ENCODE data around the gene BMAL1. TPM values are rescaled to one million over a fixed set of nuclear protein-coding genes. Genes with fewer than 3 reads are reported as not detected.

Gene BMAL1
- total RNA-seq, 1 donor from 2014 or later = 7.3 TPM

GRCh38 chr11:13327421-13327820, 49.8 kb downstream of the BMAL1 start:
- DNase-seq (ENCODE audit: extremely low spot score, unreplicated experiment) = no peak
- peaks cover 16% of the 10 kb centered on the region for H3K4me1 Mint-ChIP-seq (ENCODE audit: unreplicated experiment)
- no peaks in the 10 kb centered on the region for H3K27me3 Mint-ChIP-seq
- no peaks in the 10 kb centered on the region for H3K36me3 Mint-ChIP-seq
- H3K27ac Mint-ChIP-seq = no peak overlapping the region
- H3K9me3 Mint-ChIP-seq = no peaks in the 10 kb centered on the region
- no peak for TF ChIP-seq CTCF (conservative IDR thresholded peaks at IDR 0.05)
- no peak overlapping the region for H3K4me3 Mint-ChIP-seq

- TF ChIP-seq CTCF (conservative IDR thresholded peaks at IDR 0.05) = no peak
- H3K27ac Mint-ChIP-seq = no peak overlapping the region
- H3K4me3 Mint-ChIP-seq = no peak overlapping the region
- no peaks in the 10 kb centered on the region for H3K36me3 Mint-ChIP-seq
- H3K4me1 Mint-ChIP-seq (ENCODE audit: unreplicated experiment) = peaks cover 16% of the 10 kb centered on the region
- DNase-seq (ENCODE audit: extremely low spot score, unreplicated experiment) = no peak
- H3K27me3 Mint-ChIP-seq = no peaks in the 10 kb centered on the region
- H3K9me3 Mint-ChIP-seq = no peaks in the 10 kb centered on the region
These were observed 50.7 kb downstream of the BMAL1 start for GRCh38 chr11:13328286-13328685.

- no peak for DNase-seq (ENCODE audit: extremely low spot score, unreplicated experiment)
- Mint-ChIP-seq H3K4me1 (ENCODE audit: unreplicated experiment) (peaks cover 22% of the 10 kb centered on the region), H3K4me3 (no peak overlapping the region), H3K36me3 (no peaks in the 10 kb centered on the region), H3K27ac (no peak overlapping the region), H3K27me3 (no peaks in the 10 kb centered on the region), H3K9me3 (no peaks in the 10 kb centered on the region)
- TF ChIP-seq CTCF (conservative IDR thresholded peaks at IDR 0.05) = no peak
These were observed 52.2 kb downstream of the BMAL1 start for GRCh38 chr11:13329670-13330356.

GRCh38 chr11:13332124-13332523, 54.5 kb downstream of the BMAL1 start:
- H3K27me3 Mint-ChIP-seq = no peaks in the 10 kb centered on the region
- no peak overlapping the region for H3K27ac Mint-ChIP-seq
- no peaks in the 10 kb centered on the region for H3K9me3 Mint-ChIP-seq
- no peak for TF ChIP-seq CTCF (conservative IDR thresholded peaks at IDR 0.05)
- no peaks in the 10 kb centered on the region for H3K36me3 Mint-ChIP-seq
- H3K4me1 Mint-ChIP-seq (ENCODE audit: unreplicated experiment) = peaks cover 26% of the 10 kb centered on the region
- no peak overlapping the region for H3K4me3 Mint-ChIP-seq
- DNase-seq (ENCODE audit: extremely low spot score, unreplicated experiment) = no peak

- H3K27ac Mint-ChIP-seq = no peak overlapping the region
- TF ChIP-seq CTCF (conservative IDR thresholded peaks at IDR 0.05) = no peak
- H3K4me3 Mint-ChIP-seq = no peak overlapping the region
- no peak for DNase-seq (ENCODE audit: extremely low spot score, unreplicated experiment)
- no peaks in the 10 kb centered on the region for H3K9me3 Mint-ChIP-seq
- no peaks in the 10 kb centered on the region for H3K36me3 Mint-ChIP-seq
- H3K27me3 Mint-ChIP-seq = no peaks in the 10 kb centered on the region
- peaks cover 21% of the 10 kb centered on the region for H3K4me1 Mint-ChIP-seq (ENCODE audit: unreplicated experiment)
These were observed 55.9 kb downstream of the BMAL1 start for GRCh38 chr11:13333456-13333957.

All from type B pancreatic cell (in vitro differentiated cells).